CD4-positive, alpha-beta T cell (primary cell): Measurements from ENCODE around the gene TTYH2. TPM values are rescaled to one million over a fixed set of nuclear protein-coding genes. Genes with fewer than 3 reads are reported as not detected.

ENCODE experiments used
- ATAC-seq: fragments of 200-7000 bp; cut with Tn5 transposase; one replicate; pipeline ENCODE4 v1.10.0; 2022; ENCODE audit warnings: mild to moderate bottlenecking; ENCODE audit not compliant: poor library complexity
- CTCF ChIA-PET: fragments of 350-600 bp; sonication (Branson Sonifier 250); formaldehyde crosslinking; loops from one replicate; lab custom pipeline; 2021; ENCODE audit warnings: antibody characterized with exemption, inconsistent platforms; lab: Charles Lee
- POLR2A ChIA-PET: fragments of 350-600 bp; sonication (Branson Sonifier 250); formaldehyde crosslinking; loops from one replicate; lab custom pipeline; 2021; ENCODE audit warnings: antibody characterized with exemption, inconsistent platforms; lab: Charles Lee
- DNase-seq, 14 experiments: peaks; one replicate each; pipeline ENCODE4 v3.0.0-alpha.2; 2013 to 2020; ENCODE audit warnings: mixed read lengths in 2 of 14
- H3K27ac ChIP-seq, 2 donors: one replicate each; pipeline versions ENCODE4 v1.5.1 to v1.7.0; 2013; ENCODE audit warnings: low read length in 2 of 2, low read depth in 1 of 2, mild to moderate bottlenecking in 1 of 2
- H3K27me3 ChIP-seq, 2 experiments: 1 replicate in 1 of 2; 2 replicates in 1 of 2; pipeline versions ENCODE4 v1.6.1 to v1.7.0; 2013; ENCODE audit warnings: low read length in 2 of 2, control low read depth in 1 of 2, mild to moderate bottlenecking in 1 of 2, moderate library complexity in 1 of 2; ENCODE audit not compliant: insufficient read depth in 2 of 2, control insufficient read depth in 1 of 2
- H3K36me3 ChIP-seq: one replicate; pipeline ENCODE4 v1.6.1; 2013; ENCODE audit warnings: low read length, control low read depth; ENCODE audit not compliant: insufficient read depth
- H3K4me1 ChIP-seq: one replicate; pipeline ENCODE4 v1.6.1; 2013; ENCODE audit warnings: low read length, control low read depth; ENCODE audit not compliant: insufficient read depth
- H3K4me3 ChIP-seq: one replicate; pipeline ENCODE4 v1.5.1; 2013; ENCODE audit warnings: mild to moderate bottlenecking, low read length, moderate library complexity
- H3K9me3 ChIP-seq, 2 experiments: 1 replicate in 1 of 2; 2 replicates in 1 of 2; pipeline versions ENCODE4 v1.6.1 to v1.7.0; 2013; ENCODE audit warnings: low read length in 2 of 2, mild to moderate bottlenecking in 2 of 2, control low read depth in 1 of 2, moderate library complexity in 1 of 2; ENCODE audit not compliant: control insufficient read depth in 1 of 2, insufficient read depth in 1 of 2
- H3K27ac Mint-ChIP-seq: one replicate; pipeline ENCODE4 v1.8.0; 2020; ENCODE audit warnings: mixed read lengths
- H3K27me3 Mint-ChIP-seq: one replicate; pipeline ENCODE4 v1.8.0; 2021; ENCODE audit warnings: mixed read lengths
- H3K36me3 Mint-ChIP-seq: one replicate; pipeline ENCODE4 v1.8.0; 2021; ENCODE audit warnings: low read depth, mixed read lengths
- H3K4me1 Mint-ChIP-seq: one replicate; pipeline ENCODE4 v1.8.0; 2021; ENCODE audit warnings: low read depth, mixed read lengths
- H3K4me3 Mint-ChIP-seq: one replicate; pipeline ENCODE4 v1.8.0; 2020; ENCODE audit warnings: mild to moderate bottlenecking, mixed read lengths
- H3K9me3 Mint-ChIP-seq: one replicate; pipeline ENCODE4 v1.8.0; 2020; ENCODE audit warnings: mixed read lengths
- intact Hi-C, 2 experiments: fragments of 100-400 bp; cut with DNase I in 1 of 2; cut with micrococcal nuclease in 1 of 2; formaldehyde crosslinking; loops; one replicate each; pipeline versions ENCODE4 v1.15.1 to v1.9.0; 2023 to 2025; cut with DNase I, micrococcal nuclease
- total RNA-seq, 174 experiments: library from RNA in 2 of 174; stranded (reverse) in 2 of 174; gene quantifications; one replicate each; pipeline ENCODE4 v1.2.3 and lab custom pipeline; 2021 to 2026
- TF ChIP-seq, protein P1 (sequence below): fragments of 200-600 bp; IDR thresholded peaks from one replicate; pipeline ENCODE4 v1.8.0; 2022; ENCODE audit warnings: antibody characterized with exemption, mild to moderate bottlenecking

The TTYH2 gene
- total RNA-seq, 2 experiments from 2014 or later: 4.4 to 5.4 TPM

DNA sequence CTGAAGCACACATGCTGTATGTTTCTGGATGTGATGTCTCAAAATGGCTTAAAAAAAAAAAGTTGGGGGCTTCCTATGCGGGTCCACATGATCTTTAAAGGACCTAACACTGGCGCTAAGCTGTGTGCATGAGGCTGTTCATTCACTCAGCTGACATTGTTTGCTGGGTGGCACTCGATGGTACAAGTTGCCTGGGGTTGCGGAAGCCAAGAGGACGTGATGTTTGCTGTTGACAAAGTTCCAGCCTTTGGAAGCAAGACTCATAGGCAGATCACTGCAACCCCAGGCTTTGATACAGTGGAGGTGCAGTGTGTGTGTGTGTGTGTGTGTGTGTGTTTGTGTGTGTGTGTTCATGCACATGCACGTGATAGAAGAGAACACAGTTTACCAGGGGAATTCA lies 31.2 kb downstream of the TTYH2 start:
- TF ChIP-seq, protein P1, sequence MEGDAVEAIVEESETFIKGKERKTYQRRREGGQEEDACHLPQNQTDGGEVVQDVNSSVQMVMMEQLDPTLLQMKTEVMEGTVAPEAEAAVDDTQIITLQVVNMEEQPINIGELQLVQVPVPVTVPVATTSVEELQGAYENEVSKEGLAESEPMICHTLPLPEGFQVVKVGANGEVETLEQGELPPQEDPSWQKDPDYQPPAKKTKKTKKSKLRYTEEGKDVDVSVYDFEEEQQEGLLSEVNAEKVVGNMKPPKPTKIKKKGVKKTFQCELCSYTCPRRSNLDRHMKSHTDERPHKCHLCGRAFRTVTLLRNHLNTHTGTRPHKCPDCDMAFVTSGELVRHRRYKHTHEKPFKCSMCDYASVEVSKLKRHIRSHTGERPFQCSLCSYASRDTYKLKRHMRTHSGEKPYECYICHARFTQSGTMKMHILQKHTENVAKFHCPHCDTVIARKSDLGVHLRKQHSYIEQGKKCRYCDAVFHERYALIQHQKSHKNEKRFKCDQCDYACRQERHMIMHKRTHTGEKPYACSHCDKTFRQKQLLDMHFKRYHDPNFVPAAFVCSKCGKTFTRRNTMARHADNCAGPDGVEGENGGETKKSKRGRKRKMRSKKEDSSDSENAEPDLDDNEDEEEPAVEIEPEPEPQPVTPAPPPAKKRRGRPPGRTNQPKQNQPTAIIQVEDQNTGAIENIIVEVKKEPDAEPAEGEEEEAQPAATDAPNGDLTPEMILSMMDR: no peak
- no peak overlapping the region for H3K4me3 Mint-ChIP-seq

DNA sequence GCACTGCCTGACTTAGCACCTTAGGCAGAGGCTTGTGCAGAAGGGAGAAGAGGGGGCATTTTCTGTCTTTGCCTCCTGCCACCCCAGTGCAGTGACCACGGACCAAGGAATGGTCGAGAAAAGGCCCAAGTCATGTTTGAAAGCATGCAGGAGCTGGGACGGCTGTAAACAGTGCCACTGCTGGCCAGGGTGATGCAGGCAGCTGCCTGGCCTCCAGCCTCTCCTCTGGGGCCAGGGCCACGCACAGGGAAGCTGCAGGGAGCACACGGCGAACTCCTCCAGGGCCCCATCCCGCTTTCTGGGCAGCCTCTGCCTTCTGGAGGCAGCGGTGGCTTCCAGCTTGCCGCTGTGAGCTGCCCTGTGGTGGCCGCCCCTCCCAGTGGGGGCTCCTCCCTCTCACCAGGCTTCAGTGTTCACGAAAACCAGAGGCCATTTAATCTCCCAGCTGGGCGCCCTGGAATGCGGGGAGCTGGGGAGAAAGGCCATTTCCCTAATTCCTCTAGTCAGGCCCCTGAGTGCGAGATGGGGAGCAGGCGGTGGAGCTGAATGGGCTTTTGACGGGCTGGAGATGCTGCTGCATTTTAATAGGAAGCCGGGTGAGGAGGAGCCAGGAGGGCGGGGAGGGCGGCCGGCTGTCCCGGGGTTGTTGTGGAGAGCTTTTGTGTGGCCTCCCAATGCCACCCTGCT lies 31.9 kb downstream of the TTYH2 start:
- H3K27me3 Mint-ChIP-seq: no peaks in the 10 kb centered on the region
- ChIA-PET POLR2A (no interaction called here), CTCF (no interaction called here)
- Histone ChIP-seq H3K27ac (no peak overlapping the region), H3K4me1 (no peaks in the 10 kb centered on the region), H3K27me3 (no peaks in the 10 kb centered on the region), H3K9me3 (no peaks in the 10 kb centered on the region), H3K4me3 (no peak overlapping the region), H3K36me3 (peaks cover 20% of the 10 kb centered on the region)
- intact Hi-C loops: no loop called here
- H3K27ac Mint-ChIP-seq: no peak overlapping the region
- TF ChIP-seq, protein P1: no peak
- H3K9me3 Mint-ChIP-seq: no peaks in the 10 kb centered on the region
- no peak for ATAC-seq
- H3K36me3 Mint-ChIP-seq: no peaks in the 10 kb centered on the region
- H3K4me1 Mint-ChIP-seq: no peaks in the 10 kb centered on the region
- DNase-seq: no peak
- no peak overlapping the region for H3K4me3 Mint-ChIP-seq

More for the DNA sequence above, 31.2 kb downstream of the TTYH2 start:
- ChIA-PET CTCF (no interaction called here), POLR2A (no interaction called here)
- H3K4me1 Mint-ChIP-seq: no peaks in the 10 kb centered on the region
- DNase-seq: no peak
- Histone ChIP-seq H3K27ac (no peak overlapping the region), H3K9me3 (no peaks in the 10 kb centered on the region), H3K27me3 (no peaks in the 10 kb centered on the region), H3K4me1 (no peaks in the 10 kb centered on the region), H3K4me3 (no peak overlapping the region), H3K36me3 (peaks cover 20% of the 10 kb centered on the region)
- H3K36me3 Mint-ChIP-seq: no peaks in the 10 kb centered on the region
- no peaks in the 10 kb centered on the region for H3K9me3 Mint-ChIP-seq
- intact Hi-C loops: no loop called here
- H3K27ac Mint-ChIP-seq: no peak overlapping the region
- no peak for ATAC-seq
- no peaks in the 10 kb centered on the region for H3K27me3 Mint-ChIP-seq

DNA sequence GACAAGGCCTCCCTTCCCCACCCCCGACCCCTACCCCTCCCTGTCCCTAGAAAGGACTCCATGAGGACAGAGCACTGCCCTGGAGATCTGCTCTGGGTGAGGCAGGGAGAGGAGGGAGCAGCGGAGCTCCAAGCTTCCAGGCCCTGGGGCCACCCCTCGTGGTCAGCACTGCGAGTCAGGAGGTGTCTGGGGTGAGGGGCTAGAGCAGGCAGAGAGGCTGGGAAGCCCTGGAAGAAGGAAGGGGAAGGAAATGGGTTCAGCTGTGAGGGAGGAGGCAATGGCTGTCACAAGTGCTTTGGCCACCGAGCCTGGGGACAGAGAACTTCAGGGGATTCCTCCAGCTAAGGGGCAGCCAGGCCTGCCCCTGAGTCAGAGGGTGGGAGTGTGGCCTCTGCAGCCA lies 32.5 kb downstream of the TTYH2 start:
- no peak for DNase-seq
- intact Hi-C loops: no loop called here
- no peaks in the 10 kb centered on the region for H3K9me3 ChIP-seq
- no peak overlapping the region for H3K4me3 ChIP-seq
- no peaks in the 10 kb centered on the region for H3K4me1 ChIP-seq
- H3K27ac ChIP-seq: no peak overlapping the region
- POLR2A ChIA-PET: no interaction called here
- ATAC-seq: no peak
- no peaks in the 10 kb centered on the region for H3K27me3 ChIP-seq
- peaks cover 20% of the 10 kb centered on the region for H3K36me3 ChIP-seq
- no peaks in the 10 kb centered on the region for H3K27me3 Mint-ChIP-seq
- no peaks in the 10 kb centered on the region for H3K9me3 Mint-ChIP-seq
- H3K4me3 Mint-ChIP-seq: no peak overlapping the region
- H3K36me3 Mint-ChIP-seq: peaks cover 2% of the 10 kb centered on the region
- no peaks in the 10 kb centered on the region for H3K4me1 Mint-ChIP-seq
- TF ChIP-seq, protein P1: no peak
- CTCF ChIA-PET: no interaction called here
- H3K27ac Mint-ChIP-seq: no peak overlapping the region
